ENCODE data around the gene CPEB2.

The CPEB2 gene

GRCh38 chr4:15043922-15044321 lies 41.6 kb downstream of the CPEB2 start:
- no peaks in the 10 kb centered on the region for H3K9me3 ChIP-seq (ENCODE audit: control insufficient read depth, insufficient read depth, low read length)
- no CpG with 5 or more reads among the region's 1 CpG for WGBS (ENCODE audit: insufficient coverage, insufficient read length)
- no peaks in the 10 kb centered on the region for H3K4me1 ChIP-seq (ENCODE audit: control insufficient read depth, insufficient read depth, low read length)
- H3K36me3 ChIP-seq (ENCODE audit: control insufficient read depth, insufficient read depth, low read length), result no peaks in the 10 kb centered on the region
- no peak overlapping the region for H3K27ac ChIP-seq (ENCODE audit: low read length)
- H3K27me3 ChIP-seq (ENCODE audit: control insufficient read depth, insufficient read depth, low read length), result no peaks in the 10 kb centered on the region
- H3K4me3 ChIP-seq (ENCODE audit: low read length), result no peak overlapping the region
- no peak for DNase-seq (ENCODE audit: low read depth, low spot score)

- H3K9me3 ChIP-seq (ENCODE audit: control insufficient read depth, insufficient read depth, low read length), result no peaks in the 10 kb centered on the region
- no peak overlapping the region for H3K4me3 ChIP-seq (ENCODE audit: low read length)
- no CpG with 5 or more reads among the region's 2 CpGs for WGBS (ENCODE audit: insufficient coverage, insufficient read length)
- no peaks in the 10 kb centered on the region for H3K4me1 ChIP-seq (ENCODE audit: control insufficient read depth, insufficient read depth, low read length)
- H3K27me3 ChIP-seq (ENCODE audit: control insufficient read depth, insufficient read depth, low read length), result no peaks in the 10 kb centered on the region
- DNase-seq (ENCODE audit: low read depth, low spot score), result no peak
- no peaks in the 10 kb centered on the region for H3K36me3 ChIP-seq (ENCODE audit: control insufficient read depth, insufficient read depth, low read length)
- H3K27ac ChIP-seq (ENCODE audit: low read length), result no peak overlapping the region
Observed at GRCh38 chr4:15054541-15054940, 52.3 kb downstream of the CPEB2 start.

- Histone ChIP-seq H3K4me1 (ENCODE audit: control insufficient read depth, insufficient read depth, low read length) (no peaks in the 10 kb centered on the region), H3K36me3 (ENCODE audit: control insufficient read depth, insufficient read depth, low read length) (no peaks in the 10 kb centered on the region), H3K4me3 (ENCODE audit: low read length) (no peak overlapping the region), H3K27ac (ENCODE audit: low read length) (no peak overlapping the region), H3K27me3 (ENCODE audit: control insufficient read depth, insufficient read depth, low read length) (no peaks in the 10 kb centered on the region), H3K9me3 (ENCODE audit: control insufficient read depth, insufficient read depth, low read length) (no peaks in the 10 kb centered on the region)
- WGBS (ENCODE audit: insufficient coverage, insufficient read length), result no CpG with 5 or more reads among the region's 2 CpGs
- no peak for DNase-seq (ENCODE audit: low read depth, low spot score)
Observed at GRCh38 chr4:15060213-15060612, 57.9 kb downstream of the CPEB2 start.

GRCh38 chr4:15063341-15063740 lies 61.1 kb downstream of the CPEB2 start:
- DNase-seq (ENCODE audit: low read depth, low spot score), result no peak
- no CpG with 5 or more reads among the region's 6 CpGs for WGBS (ENCODE audit: insufficient coverage, insufficient read length)
- no peaks in the 10 kb centered on the region for H3K36me3 ChIP-seq (ENCODE audit: control insufficient read depth, insufficient read depth, low read length)
- no peak overlapping the region for H3K27ac ChIP-seq (ENCODE audit: low read length)
- H3K4me3 ChIP-seq (ENCODE audit: low read length), result no peak overlapping the region
- H3K4me1 ChIP-seq (ENCODE audit: control insufficient read depth, insufficient read depth, low read length), result no peaks in the 10 kb centered on the region
- no peaks in the 10 kb centered on the region for H3K9me3 ChIP-seq (ENCODE audit: control insufficient read depth, insufficient read depth, low read length)
- H3K27me3 ChIP-seq (ENCODE audit: control insufficient read depth, insufficient read depth, low read length), result no peaks in the 10 kb centered on the region

GRCh38 chr4:15065516-15065915 lies 63.2 kb downstream of the CPEB2 start:
- no peak for DNase-seq (ENCODE audit: low read depth, low spot score)
- no peaks in the 10 kb centered on the region for H3K4me1 ChIP-seq (ENCODE audit: control insufficient read depth, insufficient read depth, low read length)
- no CpG with 5 or more reads among the region's 5 CpGs for WGBS (ENCODE audit: insufficient coverage, insufficient read length)
- H3K27me3 ChIP-seq (ENCODE audit: control insufficient read depth, insufficient read depth, low read length), result no peaks in the 10 kb centered on the region
- H3K9me3 ChIP-seq (ENCODE audit: control insufficient read depth, insufficient read depth, low read length), result no peaks in the 10 kb centered on the region
- no peak overlapping the region for H3K4me3 ChIP-seq (ENCODE audit: low read length)
- no peak overlapping the region for H3K27ac ChIP-seq (ENCODE audit: low read length)
- no peaks in the 10 kb centered on the region for H3K36me3 ChIP-seq (ENCODE audit: control insufficient read depth, insufficient read depth, low read length)

GRCh38 chr4:15066140-15066539 lies 63.9 kb downstream of the CPEB2 start:
- WGBS (ENCODE audit: insufficient coverage, insufficient read length), result no CpG with 5 or more reads among the region's 7 CpGs
- no peaks in the 10 kb centered on the region for H3K27me3 ChIP-seq (ENCODE audit: control insufficient read depth, insufficient read depth, low read length)
- no peak overlapping the region for H3K4me3 ChIP-seq (ENCODE audit: low read length)
- no peaks in the 10 kb centered on the region for H3K9me3 ChIP-seq (ENCODE audit: control insufficient read depth, insufficient read depth, low read length)
- DNase-seq (ENCODE audit: low read depth, low spot score), result no peak
- H3K36me3 ChIP-seq (ENCODE audit: control insufficient read depth, insufficient read depth, low read length), result no peaks in the 10 kb centered on the region
- no peaks in the 10 kb centered on the region for H3K4me1 ChIP-seq (ENCODE audit: control insufficient read depth, insufficient read depth, low read length)
- H3K27ac ChIP-seq (ENCODE audit: low read length), result no peak overlapping the region

- Histone ChIP-seq H3K27ac (ENCODE audit: low read length) (no peak overlapping the region), H3K27me3 (ENCODE audit: control insufficient read depth, insufficient read depth, low read length) (no peaks in the 10 kb centered on the region), H3K36me3 (ENCODE audit: control insufficient read depth, insufficient read depth, low read length) (no peaks in the 10 kb centered on the region), H3K4me3 (ENCODE audit: low read length) (no peak overlapping the region), H3K9me3 (ENCODE audit: control insufficient read depth, insufficient read depth, low read length) (no peaks in the 10 kb centered on the region), H3K4me1 (ENCODE audit: control insufficient read depth, insufficient read depth, low read length) (no peaks in the 10 kb centered on the region)
- no CpG with 5 or more reads among the region's 1 CpG for whole genome bisulfite sequencing (ENCODE audit: insufficient coverage, insufficient read length)
- no peak for DNase-seq (ENCODE audit: low read depth, low spot score)
Observed at GRCh38 chr4:15068298-15068697, 66.0 kb downstream of the CPEB2 start.

GRCh38 chr4:15075875-15076274 lies 73.6 kb downstream of the CPEB2 start:
- Histone ChIP-seq H3K4me3 (ENCODE audit: low read length) (no peak overlapping the region), H3K4me1 (ENCODE audit: control insufficient read depth, insufficient read depth, low read length) (no peaks in the 10 kb centered on the region), H3K9me3 (ENCODE audit: control insufficient read depth, insufficient read depth, low read length) (no peaks in the 10 kb centered on the region), H3K36me3 (ENCODE audit: control insufficient read depth, insufficient read depth, low read length) (no peaks in the 10 kb centered on the region), H3K27ac (ENCODE audit: low read length) (no peak overlapping the region), H3K27me3 (ENCODE audit: control insufficient read depth, insufficient read depth, low read length) (no peaks in the 10 kb centered on the region)
- DNase-seq (ENCODE audit: low read depth, low spot score), result no peak

GRCh38 chr4:15077969-15078368 lies 75.7 kb downstream of the CPEB2 start:
- no peaks in the 10 kb centered on the region for H3K4me1 ChIP-seq (ENCODE audit: control insufficient read depth, insufficient read depth, low read length)
- no CpG with 5 or more reads among the region's 2 CpGs for WGBS (ENCODE audit: insufficient coverage, insufficient read length)
- H3K27ac ChIP-seq (ENCODE audit: low read length), result no peak overlapping the region
- no peak for DNase-seq (ENCODE audit: low read depth, low spot score)
- no peaks in the 10 kb centered on the region for H3K36me3 ChIP-seq (ENCODE audit: control insufficient read depth, insufficient read depth, low read length)
- H3K27me3 ChIP-seq (ENCODE audit: control insufficient read depth, insufficient read depth, low read length), result no peaks in the 10 kb centered on the region
- no peaks in the 10 kb centered on the region for H3K9me3 ChIP-seq (ENCODE audit: control insufficient read depth, insufficient read depth, low read length)
- H3K4me3 ChIP-seq (ENCODE audit: low read length), result no peak overlapping the region

GRCh38 chr4:15078682-15079642 lies 76.7 kb downstream of the CPEB2 start:
- no peaks in the 10 kb centered on the region for H3K27me3 ChIP-seq (ENCODE audit: control insufficient read depth, insufficient read depth, low read length)

GRCh38 chr4:15084780-15085179 lies 82.5 kb downstream of the CPEB2 start:
- Histone ChIP-seq H3K27ac (ENCODE audit: low read length) (no peak overlapping the region), H3K36me3 (ENCODE audit: control insufficient read depth, insufficient read depth, low read length) (no peaks in the 10 kb centered on the region), H3K4me1 (ENCODE audit: control insufficient read depth, insufficient read depth, low read length) (no peaks in the 10 kb centered on the region), H3K9me3 (ENCODE audit: control insufficient read depth, insufficient read depth, low read length) (0 out of 2 replicates have a peak, but pooled peaks cover 2% of the 10 kb centered on the region), H3K4me3 (ENCODE audit: low read length) (no peak overlapping the region), H3K27me3 (ENCODE audit: control insufficient read depth, insufficient read depth, low read length) (no peaks in the 10 kb centered on the region)
- DNase-seq (ENCODE audit: low read depth, low spot score), result no peak
- WGBS (ENCODE audit: insufficient coverage, insufficient read length), result no CpG with 5 or more reads among the region's 1 CpG

More at GRCh38 chr4:15078682-15079642, 76.7 kb downstream of the CPEB2 start:
- DNase-seq (ENCODE audit: low read depth, low spot score), result no peak
- H3K27ac ChIP-seq (ENCODE audit: low read length), result no peak overlapping the region
- no peaks in the 10 kb centered on the region for H3K36me3 ChIP-seq (ENCODE audit: control insufficient read depth, insufficient read depth, low read length)
- no CpG with 5 or more reads among the region's 8 CpGs for WGBS (ENCODE audit: insufficient coverage, insufficient read length)
- no peaks in the 10 kb centered on the region for H3K9me3 ChIP-seq (ENCODE audit: control insufficient read depth, insufficient read depth, low read length)
- no peak overlapping the region for H3K4me3 ChIP-seq (ENCODE audit: low read length)
- H3K4me1 ChIP-seq (ENCODE audit: control insufficient read depth, insufficient read depth, low read length), result no peaks in the 10 kb centered on the region
